SK-N-SH (cell line): ENCODE data around the gene STAT5B. TPM values are rescaled to one million over a fixed set of nuclear protein-coding genes. Genes with fewer than 3 reads are reported as not detected.

ENCODE experiments used
- CTCF ChIA-PET: fragments of 300-600, 350-600 bp; formaldehyde crosslinking; extraction: SDS; loops from one replicate; lab custom pipeline; 2021; lab: Yijun Ruan, JAX
- POLR2A ChIA-PET: fragments of 350-600 bp; sonication (Branson Sonifier 250); formaldehyde crosslinking; extraction: SDS; loops from one replicate; lab custom pipeline; 2020; ENCODE audit warnings: antibody characterized with exemption, inconsistent platforms; lab: Yijun Ruan, JAX
- DNase-seq: peaks from one replicate; pipeline ENCODE4 v3.0.0; 2012
- H2AFZ ChIP-seq: fragments of 200-600 bp; sonication (generic); 2 replicates; pipeline ENCODE4 v1.8.1; 2016; ENCODE audit warnings: antibody characterized with exemption, mild to moderate bottlenecking, low read depth
- H3F3A ChIP-seq: fragments of 200-600 bp; sonication (generic); replicated peaks from 2 replicates; pipeline ENCODE3; 2016; ENCODE audit warnings: antibody characterized with exemption, mild to moderate bottlenecking; ENCODE audit not compliant: insufficient read depth
- H3K27ac ChIP-seq, 2 experiments: fragments of 200-500 bp in 1 of 2; fragments of 200-600 bp in 1 of 2; sonication (Bioruptor generic) in 1 of 2; sonication (generic), shearing (Covaris generic) in 1 of 2; 2 replicates each; pipeline versions ENCODE4 v1.5.1 to v1.6.1; 2014 to 2016; ENCODE audit warnings: low read depth in 2 of 2, inconsistent platforms in 1 of 2, low read length in 1 of 2, mild to moderate bottlenecking in 1 of 2, mixed read lengths in 1 of 2
- H3K27me3 ChIP-seq: fragments of 200-600 bp; sonication (generic), shearing (Covaris generic); 2 replicates; pipeline ENCODE4 v1.6.1; 2016; ENCODE audit warnings: mixed run types; ENCODE audit not compliant: insufficient read depth
- H3K36me3 ChIP-seq, 2 experiments: fragments of 200-500 bp in 1 of 2; fragments of 200-600 bp in 1 of 2; sonication (Bioruptor generic) in 1 of 2; sonication (generic) in 1 of 2; replicated peaks in 1 of 2; 2 replicates each; pipeline versions ENCODE3 to v1.5.1; 2014 to 2016; ENCODE audit warnings: low read length in 1 of 2, mild to moderate bottlenecking in 1 of 2; ENCODE audit not compliant: insufficient read depth in 2 of 2, control insufficient read depth in 1 of 2
- H3K4me1 ChIP-seq, 2 experiments: fragments of 200-500 bp in 1 of 2; fragments of 200-600 bp in 1 of 2; sonication (Bioruptor generic) in 1 of 2; sonication (generic), shearing (Covaris generic) in 1 of 2; 2 replicates each; pipeline versions ENCODE4 v1.5.1 to v1.6.1; 2014 to 2016; ENCODE audit warnings: low read depth in 1 of 2, low read length in 1 of 2, mixed run types in 1 of 2; ENCODE audit not compliant: insufficient read depth in 2 of 2, control insufficient read depth in 1 of 2
- H3K4me2 ChIP-seq: fragments of 200-600 bp; sonication (generic), shearing (Covaris generic); 2 replicates; pipeline ENCODE4 v1.6.1; 2017; ENCODE audit warnings: mixed run types
- H3K4me3 ChIP-seq, 2 experiments: fragments of 200-500 bp in 1 of 2; fragments of 200-600 bp in 1 of 2; sonication (Bioruptor generic) in 1 of 2; sonication (generic), shearing (Covaris generic) in 1 of 2; 2 replicates each; pipeline versions ENCODE4 v1.5.1 to v1.8.1; 2014 to 2016; ENCODE audit warnings: low read depth in 2 of 2, inconsistent platforms in 1 of 2, low read length in 1 of 2, mild to moderate bottlenecking in 1 of 2, mixed read lengths in 1 of 2, moderate library complexity in 1 of 2
- H3K79me2 ChIP-seq: fragments of 200-600 bp; sonication (generic); 2 replicates; pipeline ENCODE4 v1.8.1; 2017; ENCODE audit warnings: mild to moderate bottlenecking; ENCODE audit not compliant: insufficient read depth
- H3K9ac ChIP-seq: fragments of 200-600 bp; sonication (generic); 2 replicates; pipeline ENCODE4 v1.6.1; 2017; ENCODE audit warnings: mixed run types
- H3K9me2 ChIP-seq: fragments of 200-600 bp; sonication (generic); 2 replicates; pipeline ENCODE4 v1.6.1; 2017; ENCODE audit warnings: mixed run types
- H3K9me3 ChIP-seq: fragments of 200-600 bp; sonication (generic); 2 replicates; pipeline ENCODE4 v1.6.1; 2017; ENCODE audit warnings: mixed run types, mild to moderate bottlenecking, moderate library complexity
- H4K20me1 ChIP-seq: fragments of 200-600 bp; sonication (generic); 2 replicates; pipeline ENCODE4 v1.6.1; 2017; ENCODE audit warnings: mild to moderate bottlenecking, mixed run types; ENCODE audit not compliant: insufficient read depth
- ELF1 ChIP-seq: IDR thresholded peaks from 2 replicates; pipeline ENCODE4 v1.4.0; 2012
- EZH2phosphoT487 ChIP-seq: fragments of 200-600 bp; sonication (generic); IDR thresholded peaks from 2 replicates; pipeline ENCODE4 v1.6.1; 2017; ENCODE audit warnings: low read depth, mixed run types, mild to moderate bottlenecking, antibody characterized with exemption, moderate library complexity, borderline replicate concordance
- FOXJ3 ChIP-seq: sonication (generic); formaldehyde crosslinking; IDR thresholded peaks from 2 replicates; pipeline ENCODE4 v1.5.1; 2020; ENCODE audit warnings: mild to moderate bottlenecking, missing genetic modification reagents
- FOXM1 ChIP-seq: IDR thresholded peaks from 2 replicates; pipeline ENCODE4 v1.4.0; 2012; ENCODE audit warnings: low read depth, mild to moderate bottlenecking
- MEF2A ChIP-seq: IDR thresholded peaks from 2 replicates; pipeline ENCODE4 v1.4.0; 2012; ENCODE audit warnings: low read depth, borderline replicate concordance
- MXI1 ChIP-seq: IDR thresholded peaks from 2 replicates; pipeline ENCODE4 v1.6.1; 2012; ENCODE audit warnings: mild to moderate bottlenecking, low read depth, low read length, improper control_type of control experiment
- NRF1 ChIP-seq: IDR thresholded peaks from 2 replicates; pipeline ENCODE4 v1.6.1; 2012; ENCODE audit warnings: low read depth, mild to moderate bottlenecking, low read length
- POLR2AphosphoS5 ChIP-seq: IDR thresholded peaks from 2 replicates; pipeline ENCODE4 v1.6.1; 2012; ENCODE audit warnings: low read depth, low read length
- RCOR1 ChIP-seq: fragments of 150-350 bp; IDR thresholded peaks from 2 replicates; pipeline ENCODE4 v1.6.1; 2017; ENCODE audit warnings: antibody characterized with exemption, low read length
- SIN3A ChIP-seq: IDR thresholded peaks from 2 replicates; pipeline ENCODE4 v1.6.1; 2012; ENCODE audit warnings: low read depth, mild to moderate bottlenecking, low read length, moderate library complexity, borderline replicate concordance
- SMC3 ChIP-seq: IDR thresholded peaks from 2 replicates; pipeline ENCODE4 v1.6.1; 2012; ENCODE audit warnings: low read depth, low read length, improper control_type of control experiment
- TCF12 ChIP-seq: IDR thresholded peaks from 2 replicates; pipeline ENCODE4 v1.4.0; 2012
- YY1 ChIP-seq: IDR thresholded peaks from 2 replicates; pipeline ENCODE4 v1.4.0; 2012; ENCODE audit warnings: low read depth, mild to moderate bottlenecking
- WGBS: methylation state at CpG from one replicate; pipeline ENCODE4 v1.1.6; 2017; ENCODE audit warnings: low lambda C conversion rate; 5-methylcytosine and 5-hydroxymethylcytosine counted together
- polyA plus RNA-seq, 3 experiments: library from polyadenylated mRNA; depleted of rRNA; stranded (reverse); fragments of >200 nt; gene quantifications; 2 replicates each; pipeline ENCODE4 v1.2.3, GENCODE V29; 2012
- TF ChIP-seq, protein P1 (sequence below): IDR thresholded peaks from 2 replicates; pipeline ENCODE4 v1.6.1; 2012; ENCODE audit warnings: mild to moderate bottlenecking, low read depth, low read length, moderate library complexity
- TF ChIP-seq, protein P2 (sequence below): fragments of 200-600 bp; sonication (generic); IDR thresholded peaks from 2 replicates; pipeline ENCODE4 v1.6.1; 2017; ENCODE audit warnings: antibody characterized with exemption, mild to moderate bottlenecking, moderate library complexity
- TF ChIP-seq, protein P3 (sequence below): IDR thresholded peaks from 2 replicates; pipeline ENCODE4 v1.4.0; 2012; ENCODE audit warnings: low read depth, borderline replicate concordance
- TF ChIP-seq, protein P4 (sequence below): fragments of 150-350 bp; IDR thresholded peaks from 2 replicates; pipeline ENCODE4 v1.6.1; 2016; ENCODE audit warnings: mild to moderate bottlenecking, low read depth, low read length
- TF ChIP-seq, protein P5 (sequence below): IDR thresholded peaks from 2 replicates; pipeline ENCODE4 v1.4.0; 2012; ENCODE audit warnings: low read depth
- TF ChIP-seq, protein P6 (sequence below): fragments of 150-350 bp; IDR thresholded peaks from 2 replicates; pipeline ENCODE4 v1.6.1; 2017; ENCODE audit warnings: antibody characterized with exemption, low read length, low read depth, borderline replicate concordance
- TF ChIP-seq, protein P7 (sequence below): IDR thresholded peaks from 2 replicates; pipeline ENCODE4; 2012

Gene STAT5B
- polyA plus RNA-seq, 1 of the 3 experiments (the other 2 are of a cell fraction) = 23.6 TPM

DNA sequence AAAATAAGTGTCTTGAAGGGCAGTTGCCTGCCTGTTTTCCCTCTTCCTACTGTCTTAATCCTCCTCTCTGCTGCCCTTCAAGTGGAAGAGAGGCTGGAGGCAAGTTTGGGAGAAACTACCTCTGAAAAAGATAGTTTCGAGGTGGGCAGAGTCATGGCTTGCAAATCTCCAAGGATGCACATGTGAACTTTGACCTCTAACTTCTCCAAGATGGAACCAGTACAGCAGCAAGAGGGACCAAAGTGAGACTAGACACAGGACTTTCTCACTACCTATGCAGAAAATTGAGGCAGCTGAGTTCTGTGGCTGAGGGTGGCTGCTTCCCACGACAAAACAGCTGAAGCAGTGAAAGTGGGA is 94.4 kb downstream of the STAT5B start (continued):
- TF ChIP-seq, protein P1, sequence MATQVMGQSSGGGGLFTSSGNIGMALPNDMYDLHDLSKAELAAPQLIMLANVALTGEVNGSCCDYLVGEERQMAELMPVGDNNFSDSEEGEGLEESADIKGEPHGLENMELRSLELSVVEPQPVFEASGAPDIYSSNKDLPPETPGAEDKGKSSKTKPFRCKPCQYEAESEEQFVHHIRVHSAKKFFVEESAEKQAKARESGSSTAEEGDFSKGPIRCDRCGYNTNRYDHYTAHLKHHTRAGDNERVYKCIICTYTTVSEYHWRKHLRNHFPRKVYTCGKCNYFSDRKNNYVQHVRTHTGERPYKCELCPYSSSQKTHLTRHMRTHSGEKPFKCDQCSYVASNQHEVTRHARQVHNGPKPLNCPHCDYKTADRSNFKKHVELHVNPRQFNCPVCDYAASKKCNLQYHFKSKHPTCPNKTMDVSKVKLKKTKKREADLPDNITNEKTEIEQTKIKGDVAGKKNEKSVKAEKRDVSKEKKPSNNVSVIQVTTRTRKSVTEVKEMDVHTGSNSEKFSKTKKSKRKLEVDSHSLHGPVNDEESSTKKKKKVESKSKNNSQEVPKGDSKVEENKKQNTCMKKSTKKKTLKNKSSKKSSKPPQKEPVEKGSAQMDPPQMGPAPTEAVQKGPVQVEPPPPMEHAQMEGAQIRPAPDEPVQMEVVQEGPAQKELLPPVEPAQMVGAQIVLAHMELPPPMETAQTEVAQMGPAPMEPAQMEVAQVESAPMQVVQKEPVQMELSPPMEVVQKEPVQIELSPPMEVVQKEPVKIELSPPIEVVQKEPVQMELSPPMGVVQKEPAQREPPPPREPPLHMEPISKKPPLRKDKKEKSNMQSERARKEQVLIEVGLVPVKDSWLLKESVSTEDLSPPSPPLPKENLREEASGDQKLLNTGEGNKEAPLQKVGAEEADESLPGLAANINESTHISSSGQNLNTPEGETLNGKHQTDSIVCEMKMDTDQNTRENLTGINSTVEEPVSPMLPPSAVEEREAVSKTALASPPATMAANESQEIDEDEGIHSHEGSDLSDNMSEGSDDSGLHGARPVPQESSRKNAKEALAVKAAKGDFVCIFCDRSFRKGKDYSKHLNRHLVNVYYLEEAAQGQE = no peak
- TF ChIP-seq TCF12 = no peak

DNA sequence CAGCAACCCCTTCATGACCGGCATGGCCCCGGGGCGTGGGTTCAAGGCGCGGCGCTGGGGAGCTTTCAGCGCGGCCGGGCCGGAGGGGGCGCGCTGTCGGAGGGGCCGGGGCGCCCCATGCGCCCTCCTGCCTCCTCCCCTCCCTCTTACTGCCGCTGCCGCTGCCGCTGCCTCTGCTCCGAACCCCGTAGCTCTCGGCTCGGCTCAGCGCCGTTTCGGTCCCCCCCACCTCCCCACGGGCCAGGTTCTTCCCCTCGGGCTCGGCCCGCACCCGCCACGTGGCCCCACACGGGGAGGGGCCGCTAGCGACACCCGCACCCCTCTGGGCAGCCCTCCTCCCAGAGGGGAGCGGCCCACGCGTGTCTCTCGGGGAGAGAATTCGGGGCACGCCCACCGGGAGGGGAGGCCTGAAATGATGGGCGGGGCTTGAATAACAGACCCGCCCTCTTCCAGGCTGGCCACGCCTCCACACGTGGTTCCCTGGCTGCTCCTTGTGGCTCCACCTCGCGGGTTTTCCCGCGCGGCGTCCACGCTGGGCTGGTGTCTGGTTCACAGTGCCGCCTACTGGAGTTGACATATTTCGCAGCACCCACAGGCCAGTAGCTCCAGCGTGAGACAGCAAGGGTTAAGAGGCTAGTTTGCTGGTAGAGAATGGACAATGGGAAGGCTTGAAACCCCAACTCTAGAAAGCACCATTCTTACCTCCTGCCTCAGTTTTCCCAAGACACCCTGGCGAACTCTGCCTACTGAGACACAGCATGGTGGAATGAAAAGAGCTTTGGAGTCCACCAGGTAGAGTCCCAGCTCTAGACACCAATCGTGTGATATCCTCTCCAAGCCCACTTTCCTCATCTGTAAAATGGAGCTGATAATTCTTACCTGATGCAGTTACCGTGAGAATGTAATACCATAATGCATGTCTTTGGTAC is 95.0 kb downstream of the STAT5B start, which contains the start of gene KCNH4:
KCNH4 (minus strand) TSS at position 221 of the 929 bp plus-strand sequence; CDS start at position 24, 197 bp downstream.
- Histone ChIP-seq H3K4me1 (peaks cover 4 to 15% of the 10 kb centered on the region in 2 experiments; a peak in 2 of 4 replicates), H3K4me2 (peak within 1 kb of the TSS; percentile 90), H3K36me3 (no peaks in the 10 kb centered on the region), H3K27ac (no peak within 1 kb of the TSS), H3K9me3 (no peaks in the 10 kb centered on the region), H3K9me2 (no peaks in the 10 kb centered on the region), H3F3A (peaks cover 11% of the 10 kb centered on the region), H4K20me1 (no peaks in the 10 kb centered on the region), H3K4me3 (peak within 1 kb of the TSS; percentile 55 to 63), H2AFZ (peak within 1 kb of the TSS; percentile 84), H3K79me2 (no peaks in the 10 kb centered on the region), H3K9ac (no peak within 1 kb of the TSS; the same call in 1 of the 2 replicates), H3K27me3 (no peaks in the 10 kb centered on the region)
- CTCF ChIA-PET = interaction anchor here (0.6 to 4.4 kb wide), 28 partner anchors 8 to 224 kb away, joined by 3 to 30 read pairs (median 4); partner anchors contain the start of genes GHDC, HSPB9, NKIRAS2 and RAB5C
- DNase-seq = peak; percentile 99
- 12% methylated on average over 29 of the region's 60 CpGs for WGBS
- POLR2A ChIA-PET = interaction anchor here (0.8 to 1.6 kb wide), 2 partner anchors 25 to 67 kb away, joined by 3 read pairs; no protein-coding TSS in a partner anchor
- TF ChIP-seq, protein P2, sequence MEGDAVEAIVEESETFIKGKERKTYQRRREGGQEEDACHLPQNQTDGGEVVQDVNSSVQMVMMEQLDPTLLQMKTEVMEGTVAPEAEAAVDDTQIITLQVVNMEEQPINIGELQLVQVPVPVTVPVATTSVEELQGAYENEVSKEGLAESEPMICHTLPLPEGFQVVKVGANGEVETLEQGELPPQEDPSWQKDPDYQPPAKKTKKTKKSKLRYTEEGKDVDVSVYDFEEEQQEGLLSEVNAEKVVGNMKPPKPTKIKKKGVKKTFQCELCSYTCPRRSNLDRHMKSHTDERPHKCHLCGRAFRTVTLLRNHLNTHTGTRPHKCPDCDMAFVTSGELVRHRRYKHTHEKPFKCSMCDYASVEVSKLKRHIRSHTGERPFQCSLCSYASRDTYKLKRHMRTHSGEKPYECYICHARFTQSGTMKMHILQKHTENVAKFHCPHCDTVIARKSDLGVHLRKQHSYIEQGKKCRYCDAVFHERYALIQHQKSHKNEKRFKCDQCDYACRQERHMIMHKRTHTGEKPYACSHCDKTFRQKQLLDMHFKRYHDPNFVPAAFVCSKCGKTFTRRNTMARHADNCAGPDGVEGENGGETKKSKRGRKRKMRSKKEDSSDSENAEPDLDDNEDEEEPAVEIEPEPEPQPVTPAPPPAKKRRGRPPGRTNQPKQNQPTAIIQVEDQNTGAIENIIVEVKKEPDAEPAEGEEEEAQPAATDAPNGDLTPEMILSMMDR = peak; percentile 64
- TF ChIP-seq MEF2A = no peak
- TF ChIP-seq FOXJ3 (CRISPR knock-in tag) = no peak
- TF ChIP-seq SIN3A = peak; percentile 70; the same call in 1 of the 2 replicates
- TF ChIP-seq RCOR1 = no peak; the same call in 1 of the 2 replicates
- TF ChIP-seq, protein P3, sequence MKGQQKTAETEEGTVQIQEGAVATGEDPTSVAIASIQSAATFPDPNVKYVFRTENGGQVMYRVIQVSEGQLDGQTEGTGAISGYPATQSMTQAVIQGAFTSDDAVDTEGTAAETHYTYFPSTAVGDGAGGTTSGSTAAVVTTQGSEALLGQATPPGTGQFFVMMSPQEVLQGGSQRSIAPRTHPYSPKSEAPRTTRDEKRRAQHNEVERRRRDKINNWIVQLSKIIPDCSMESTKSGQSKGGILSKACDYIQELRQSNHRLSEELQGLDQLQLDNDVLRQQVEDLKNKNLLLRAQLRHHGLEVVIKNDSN = peak; percentile 79
- peak; percentile 98 for TF ChIP-seq MXI1
- TF ChIP-seq, protein P4, sequence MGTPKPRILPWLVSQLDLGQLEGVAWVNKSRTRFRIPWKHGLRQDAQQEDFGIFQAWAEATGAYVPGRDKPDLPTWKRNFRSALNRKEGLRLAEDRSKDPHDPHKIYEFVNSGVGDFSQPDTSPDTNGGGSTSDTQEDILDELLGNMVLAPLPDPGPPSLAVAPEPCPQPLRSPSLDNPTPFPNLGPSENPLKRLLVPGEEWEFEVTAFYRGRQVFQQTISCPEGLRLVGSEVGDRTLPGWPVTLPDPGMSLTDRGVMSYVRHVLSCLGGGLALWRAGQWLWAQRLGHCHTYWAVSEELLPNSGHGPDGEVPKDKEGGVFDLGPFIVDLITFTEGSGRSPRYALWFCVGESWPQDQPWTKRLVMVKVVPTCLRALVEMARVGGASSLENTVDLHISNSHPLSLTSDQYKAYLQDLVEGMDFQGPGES = no peak
- TF ChIP-seq, protein P5, sequence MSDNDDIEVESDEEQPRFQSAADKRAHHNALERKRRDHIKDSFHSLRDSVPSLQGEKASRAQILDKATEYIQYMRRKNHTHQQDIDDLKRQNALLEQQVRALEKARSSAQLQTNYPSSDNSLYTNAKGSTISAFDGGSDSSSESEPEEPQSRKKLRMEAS = peak; percentile 99
- TF ChIP-seq FOXM1 = no peak
- TF ChIP-seq TCF12 = no peak
- TF ChIP-seq, protein P6, sequence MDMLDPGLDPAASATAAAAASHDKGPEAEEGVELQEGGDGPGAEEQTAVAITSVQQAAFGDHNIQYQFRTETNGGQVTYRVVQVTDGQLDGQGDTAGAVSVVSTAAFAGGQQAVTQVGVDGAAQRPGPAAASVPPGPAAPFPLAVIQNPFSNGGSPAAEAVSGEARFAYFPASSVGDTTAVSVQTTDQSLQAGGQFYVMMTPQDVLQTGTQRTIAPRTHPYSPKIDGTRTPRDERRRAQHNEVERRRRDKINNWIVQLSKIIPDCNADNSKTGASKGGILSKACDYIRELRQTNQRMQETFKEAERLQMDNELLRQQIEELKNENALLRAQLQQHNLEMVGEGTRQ = peak; percentile 50
- no peak for TF ChIP-seq EZH2phosphoT487
- peak; percentile 40 for TF ChIP-seq SMC3
- no peak for TF ChIP-seq YY1
- TF ChIP-seq, protein P7, sequence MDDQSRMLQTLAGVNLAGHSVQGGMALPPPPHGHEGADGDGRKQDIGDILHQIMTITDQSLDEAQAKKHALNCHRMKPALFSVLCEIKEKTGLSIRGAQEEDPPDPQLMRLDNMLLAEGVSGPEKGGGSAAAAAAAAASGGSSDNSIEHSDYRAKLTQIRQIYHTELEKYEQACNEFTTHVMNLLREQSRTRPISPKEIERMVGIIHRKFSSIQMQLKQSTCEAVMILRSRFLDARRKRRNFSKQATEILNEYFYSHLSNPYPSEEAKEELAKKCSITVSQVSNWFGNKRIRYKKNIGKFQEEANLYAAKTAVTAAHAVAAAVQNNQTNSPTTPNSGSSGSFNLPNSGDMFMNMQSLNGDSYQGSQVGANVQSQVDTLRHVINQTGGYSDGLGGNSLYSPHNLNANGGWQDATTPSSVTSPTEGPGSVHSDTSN = no peak
- no peak for TF ChIP-seq NRF1
- no peak for TF ChIP-seq POLR2AphosphoS5
- TF ChIP-seq ELF1 = no peak
